GM19395 (cell line): ENCODE data around the gene HHLA2.
A peak's percentile ranks its signal among the peaks of the same experiment; 100 is the strongest.
"Not testable (repeated sequence)": the region's sequence is repeated elsewhere in the genome, so short reads cannot be mapped to it uniquely, and the experiment has no call there.

Experiments used
- ATAC-seq: cut with Tn5 transposase; IDR thresholded peaks from one replicate; pipeline ENCODE4 v1.9.1; 2021; ENCODE audit warnings: mild to moderate bottlenecking, moderate library complexity; ENCODE audit not compliant: unreplicated experiment

Gene HHLA2, protein sequence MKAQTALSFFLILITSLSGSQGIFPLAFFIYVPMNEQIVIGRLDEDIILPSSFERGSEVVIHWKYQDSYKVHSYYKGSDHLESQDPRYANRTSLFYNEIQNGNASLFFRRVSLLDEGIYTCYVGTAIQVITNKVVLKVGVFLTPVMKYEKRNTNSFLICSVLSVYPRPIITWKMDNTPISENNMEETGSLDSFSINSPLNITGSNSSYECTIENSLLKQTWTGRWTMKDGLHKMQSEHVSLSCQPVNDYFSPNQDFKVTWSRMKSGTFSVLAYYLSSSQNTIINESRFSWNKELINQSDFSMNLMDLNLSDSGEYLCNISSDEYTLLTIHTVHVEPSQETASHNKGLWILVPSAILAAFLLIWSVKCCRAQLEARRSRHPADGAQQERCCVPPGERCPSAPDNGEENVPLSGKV

DNA sequence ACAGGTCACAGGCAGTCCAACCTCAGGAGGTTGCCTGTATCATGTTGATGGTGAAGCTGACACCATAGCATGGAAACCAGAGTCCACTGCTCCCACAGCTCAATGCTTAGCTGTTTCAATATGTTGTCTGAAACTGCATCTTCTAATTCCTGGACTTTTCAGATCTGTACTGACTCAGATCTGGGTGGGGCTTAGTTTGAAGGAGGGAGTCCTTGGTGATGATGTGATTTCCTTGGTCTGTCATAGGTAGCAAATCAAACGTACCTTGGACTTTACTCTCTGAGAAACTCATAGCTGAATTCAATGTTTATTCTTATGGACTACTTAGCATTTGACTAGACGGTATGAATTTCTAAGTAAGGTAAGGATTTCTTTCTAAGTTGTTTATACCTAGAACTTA is at the start of gene HHLA2:
TSS of gene HHLA2 (plus strand) at position 310 of the 400 bp plus-strand sequence. CDS start 55,266 bp downstream, outside the sequence.
- peak; percentile 29 for ATAC-seq

DNA sequence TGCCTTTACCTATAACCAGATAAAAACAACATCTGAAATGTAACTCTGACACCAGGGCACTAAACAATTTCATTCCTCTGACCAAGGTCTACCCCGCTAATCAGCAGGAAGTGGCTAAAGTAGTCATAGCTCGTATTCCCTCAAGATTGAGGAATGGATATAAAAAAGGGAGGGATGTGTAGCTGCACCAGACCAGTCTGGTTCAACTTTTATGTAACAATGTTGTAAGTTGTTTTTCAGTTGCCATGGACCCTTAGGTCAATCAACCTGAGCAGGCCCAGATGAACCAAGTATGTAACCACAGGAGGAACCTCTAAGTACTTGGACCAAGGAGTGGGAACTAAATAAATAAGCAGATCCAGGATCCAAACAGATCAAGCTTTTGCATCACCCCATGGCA is 45.7 kb upstream of the HHLA2 start:
- ATAC-seq: no peak

GRCh38 chr3:108251265-108251664 is 45.1 kb upstream of the HHLA2 start:
- ATAC-seq: no peak

DNA sequence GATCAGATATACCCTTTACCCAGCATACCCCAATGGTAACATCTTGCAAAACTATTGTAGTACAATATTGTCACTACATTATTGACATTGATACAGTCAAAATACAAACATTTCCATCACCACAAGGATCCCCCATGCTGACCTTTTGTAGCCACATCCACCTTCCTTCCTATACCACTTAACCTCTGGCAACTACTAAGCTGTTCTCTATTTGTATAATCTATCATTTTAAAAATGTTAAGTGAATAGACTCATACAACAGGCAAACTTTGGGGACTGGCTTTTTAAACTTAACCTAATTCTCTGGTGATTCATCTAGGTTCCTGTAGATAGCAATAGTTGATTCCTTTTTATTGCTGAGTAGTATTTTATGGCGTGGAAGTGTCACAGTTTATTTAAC is 44.5 kb upstream of the HHLA2 start:
- ATAC-seq: no peak

DNA sequence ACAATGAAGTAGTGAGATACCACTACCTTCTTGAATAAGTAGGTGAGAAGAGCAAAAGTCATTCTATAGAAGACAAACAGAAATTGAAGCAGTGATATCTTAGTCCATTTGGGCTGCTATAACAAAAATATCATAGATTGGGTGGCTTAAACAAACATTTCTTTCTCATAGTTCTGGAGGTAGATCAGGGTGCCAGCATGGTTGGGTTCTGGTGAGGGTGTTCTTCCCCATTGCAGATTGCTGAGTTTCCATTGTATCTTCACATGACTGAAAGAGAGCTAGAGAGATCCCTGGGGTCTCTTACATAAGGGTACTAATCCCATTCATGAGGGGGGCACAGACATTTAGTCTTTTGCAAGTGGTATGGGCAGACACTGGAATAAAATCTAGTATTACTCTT is 41.2 kb upstream of the HHLA2 start:
- no peak for ATAC-seq

GRCh38 chr3:108264534-108265298 is 31.6 kb upstream of the HHLA2 start:
- peak; percentile 92 for ATAC-seq

DNA sequence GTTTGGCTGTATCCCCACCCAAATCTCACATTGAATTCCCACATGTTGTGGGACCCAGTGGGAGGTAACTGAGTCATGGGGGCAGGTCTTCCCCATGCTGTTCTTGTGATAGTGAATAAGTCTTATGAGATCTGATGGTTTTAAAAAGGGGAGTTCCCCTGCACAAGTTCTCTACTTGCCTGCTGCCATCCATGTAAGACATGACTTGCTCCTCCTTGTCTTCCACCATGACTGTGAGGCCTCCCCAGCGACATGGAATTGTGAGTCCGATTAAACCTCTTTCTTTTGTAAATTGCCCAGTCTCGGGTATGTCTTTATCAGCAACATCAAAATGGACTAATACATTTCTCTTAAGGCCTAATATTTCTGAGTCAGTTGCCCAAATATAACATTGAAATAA is 28.1 kb upstream of the HHLA2 start:
- not testable (repeated sequence) for ATAC-seq

DNA sequence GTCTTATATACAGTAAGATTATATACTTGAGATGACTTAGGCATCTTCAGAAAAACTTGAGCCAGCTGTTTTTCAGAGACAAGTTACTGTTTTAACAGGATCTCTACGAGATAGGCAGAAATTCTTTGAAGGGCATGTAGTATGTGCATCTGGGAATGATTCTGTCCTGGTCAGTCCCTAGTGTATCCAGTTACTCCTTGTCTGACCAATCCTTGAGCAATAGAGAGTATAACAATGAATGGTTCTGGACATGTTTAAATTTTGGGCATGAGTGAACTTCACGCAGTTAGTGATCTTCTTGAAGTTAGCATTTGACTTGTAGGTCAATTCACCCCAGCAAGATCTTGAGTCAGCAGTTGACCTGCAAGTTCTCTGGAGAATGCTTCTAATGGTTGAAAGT is 24.7 kb upstream of the HHLA2 start:
- ATAC-seq: no peak

DNA sequence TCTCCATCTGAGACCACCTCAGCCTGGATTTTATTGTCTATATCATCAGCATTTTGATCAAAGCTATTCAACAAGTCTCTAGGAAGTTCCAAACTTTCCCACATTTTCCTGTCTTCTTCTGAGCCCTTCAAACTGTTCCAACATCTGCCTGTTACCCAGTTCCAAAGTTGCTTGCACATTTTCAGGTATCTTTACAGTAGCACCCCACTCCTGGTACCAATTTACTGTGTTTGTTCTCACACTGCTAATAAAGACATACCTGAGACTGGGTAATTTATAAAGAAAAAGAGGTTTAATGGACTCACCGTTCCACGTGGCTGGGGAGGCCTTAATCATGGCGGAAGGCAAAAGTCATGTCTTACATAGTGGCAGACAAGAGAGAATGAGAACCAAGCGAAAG is 17.3 kb upstream of the HHLA2 start:
- not testable (repeated sequence) for ATAC-seq

- no peak for ATAC-seq
Observed at GRCh38 chr3:108280476-108280875, 15.9 kb upstream of the HHLA2 start.

DNA sequence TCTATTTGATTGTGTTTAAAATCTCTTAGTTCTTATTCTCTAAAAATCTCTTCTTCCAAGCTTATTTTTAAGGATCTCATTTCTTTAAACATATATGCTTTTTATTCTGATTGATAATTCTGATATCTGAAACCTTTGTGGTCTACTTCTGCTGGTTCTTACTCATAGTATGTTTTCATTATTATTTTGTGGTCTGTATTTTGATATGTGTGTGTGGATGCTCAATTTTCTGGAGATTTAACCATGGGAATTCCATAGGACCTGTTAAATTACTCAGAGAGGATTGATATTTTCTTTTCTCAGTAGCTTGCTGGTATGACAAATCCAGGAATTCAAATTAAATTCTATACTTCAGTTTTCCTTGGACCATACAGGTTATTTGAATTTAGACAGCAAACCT is 14.7 kb upstream of the HHLA2 start:
- ATAC-seq: peak; percentile 62

DNA sequence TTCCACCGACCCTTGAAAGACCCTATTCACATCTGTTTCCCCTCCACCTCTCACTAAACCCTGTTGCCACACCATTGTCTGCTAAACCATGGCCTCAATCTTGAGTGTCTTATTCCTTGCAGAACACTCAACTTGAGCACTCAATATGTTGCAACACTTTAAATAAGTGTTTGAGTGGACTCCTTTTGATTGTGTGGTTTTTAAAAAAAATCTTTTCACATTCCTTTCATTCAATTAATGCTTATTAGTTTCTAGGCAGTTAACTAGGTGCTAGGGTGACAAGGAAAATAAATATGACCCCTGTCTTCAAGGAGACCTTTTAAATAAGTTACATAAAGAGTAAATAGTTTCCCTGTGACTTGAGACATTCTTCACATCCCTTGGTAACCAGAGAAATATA is 13.3 kb upstream of the HHLA2 start:
- no peak for ATAC-seq

GRCh38 chr3:108283989-108284388 is 12.4 kb upstream of the HHLA2 start:
- no peak for ATAC-seq

DNA sequence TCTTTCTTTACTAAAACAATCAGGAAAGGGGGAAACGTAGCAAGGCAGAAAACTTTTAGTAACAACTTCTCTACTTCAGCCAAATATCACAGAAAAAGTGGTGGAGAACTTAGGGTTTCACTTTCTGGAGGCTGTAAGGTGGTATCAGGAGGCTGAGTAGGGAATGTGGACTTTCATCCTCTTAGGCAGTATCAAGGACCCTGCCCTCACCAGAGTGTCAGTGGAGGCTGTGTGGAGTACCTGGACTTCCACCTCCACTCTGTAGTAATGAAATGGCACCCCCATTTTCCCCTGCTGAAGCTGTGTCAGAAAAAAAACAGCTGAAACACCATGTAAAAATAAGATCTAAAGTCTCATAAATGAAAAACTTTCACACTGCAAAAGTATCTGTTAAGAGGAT is 11.2 kb upstream of the HHLA2 start:
- no peak for ATAC-seq

DNA sequence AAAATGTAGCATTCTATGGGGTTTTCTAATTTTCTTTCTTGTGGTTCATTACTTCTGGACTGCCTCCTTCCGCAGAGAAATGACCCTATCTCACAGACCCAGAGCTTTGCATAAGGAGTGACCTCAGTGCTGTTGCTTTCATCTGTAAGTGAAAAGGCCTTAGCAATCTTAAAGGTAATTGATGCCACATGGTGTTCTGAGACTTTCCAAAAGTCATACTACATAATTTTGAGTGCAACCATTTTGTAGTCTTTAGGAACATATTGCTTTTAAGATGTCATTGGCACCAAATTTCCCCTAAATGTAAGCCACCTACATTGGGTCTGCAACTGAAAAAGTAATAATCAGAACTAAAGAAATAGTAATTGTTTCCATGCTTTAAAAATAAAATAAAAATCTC is 9.2 kb upstream of the HHLA2 start:
- ATAC-seq: peak; percentile 86

DNA sequence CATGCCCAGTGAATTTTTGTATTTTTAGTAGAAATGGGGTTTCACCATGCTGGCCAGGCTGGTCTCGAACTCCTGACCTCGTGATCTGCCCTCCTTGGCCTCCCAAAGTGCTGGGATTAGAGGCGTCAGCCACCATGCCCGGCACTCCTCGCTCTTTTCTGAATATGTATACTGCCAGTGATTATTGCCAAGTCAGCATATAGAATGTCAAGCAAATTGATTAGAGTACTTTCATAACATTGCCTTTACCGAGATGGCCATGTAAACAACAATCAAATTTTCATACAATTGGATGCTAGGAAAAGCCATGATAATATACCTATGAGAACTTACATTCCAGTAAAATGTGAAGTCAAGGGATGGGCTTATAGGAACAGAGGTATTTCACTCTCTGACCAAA is 8.2 kb upstream of the HHLA2 start:
- ATAC-seq: not testable (repeated sequence)

- no peak for ATAC-seq
Observed at GRCh38 chr3:108289159-108289558, 7.2 kb upstream of the HHLA2 start.

- ATAC-seq: no peak
Observed at GRCh38 chr3:108292450-108292849, 3.9 kb upstream of the HHLA2 start.

GRCh38 chr3:108292905-108293328 is 3.4 kb upstream of the HHLA2 start:
- peak; percentile 88 for ATAC-seq

- ATAC-seq: peak; percentile 74
Observed at GRCh38 chr3:108293858-108294257, 2.5 kb upstream of the HHLA2 start.

GRCh38 chr3:108295421-108296175 is 750 bp upstream of the HHLA2 start:
- ATAC-seq: no peak
